HTERT RPE-1 (cell line): ENCODE results near the gene PABPN1L.

ENCODE experiments used
- in situ Hi-C: fragments of 300-500 bp; cut with MboI; formaldehyde crosslinking; loops from 4 replicates; pipeline ENCODE4 v1.14.3; 2020; ENCODE audit warnings: low sequenced_read_pairs

Gene PABPN1L

DNA sequence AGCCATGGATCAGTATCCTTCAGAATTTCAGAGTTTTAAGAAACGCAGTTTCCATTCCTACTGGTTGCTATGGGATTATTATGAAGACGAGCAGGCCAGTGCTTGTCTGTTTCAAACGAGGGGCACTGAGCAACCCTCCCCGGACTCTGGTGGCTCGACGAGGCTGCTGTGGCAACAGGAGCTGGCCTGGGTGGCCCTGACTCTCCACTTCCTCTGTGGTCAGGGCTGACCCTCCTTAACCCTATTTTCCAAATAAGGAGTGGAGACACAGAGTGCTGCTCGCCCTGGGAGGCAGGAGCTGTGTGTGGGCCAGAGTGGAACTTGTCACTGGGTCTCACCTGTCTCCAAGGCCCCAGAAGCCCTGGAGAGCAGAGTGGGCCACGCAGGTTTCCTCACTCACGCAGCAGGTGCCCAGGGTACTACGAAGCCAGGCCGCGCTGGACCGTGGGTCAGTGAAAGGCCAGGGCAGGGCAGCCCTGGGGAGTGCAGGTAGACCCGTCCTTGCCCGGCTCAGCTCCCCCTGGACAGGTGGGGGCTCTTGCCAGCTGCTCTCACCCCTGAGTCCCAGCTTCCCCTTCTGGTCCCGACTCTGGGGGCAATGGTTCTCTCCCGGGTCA lies 13.0 kb downstream of the PABPN1L start:
- in situ Hi-C loops = no loop called here

DNA sequence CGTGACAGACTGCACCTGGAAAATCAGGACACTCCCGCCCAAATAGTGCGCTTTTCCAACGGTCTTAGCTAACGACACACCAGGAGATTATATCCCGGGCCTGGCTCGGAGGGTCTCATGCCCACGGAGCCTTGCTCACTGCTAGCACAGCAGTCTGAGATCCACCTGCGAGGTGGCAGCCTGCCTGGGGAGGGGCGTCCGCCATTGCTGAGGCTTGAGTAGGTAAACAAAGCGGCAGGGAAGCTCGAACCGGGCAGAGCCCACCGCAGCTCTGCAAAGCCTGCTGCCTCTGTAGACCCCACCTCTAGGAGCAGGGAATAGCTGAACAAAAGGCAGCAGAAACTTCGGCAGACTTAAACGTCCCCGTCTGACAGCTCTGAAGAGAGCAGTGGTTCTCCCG lies 14.8 kb downstream of the PABPN1L start:
- in situ Hi-C loops = no loop called here

DNA sequence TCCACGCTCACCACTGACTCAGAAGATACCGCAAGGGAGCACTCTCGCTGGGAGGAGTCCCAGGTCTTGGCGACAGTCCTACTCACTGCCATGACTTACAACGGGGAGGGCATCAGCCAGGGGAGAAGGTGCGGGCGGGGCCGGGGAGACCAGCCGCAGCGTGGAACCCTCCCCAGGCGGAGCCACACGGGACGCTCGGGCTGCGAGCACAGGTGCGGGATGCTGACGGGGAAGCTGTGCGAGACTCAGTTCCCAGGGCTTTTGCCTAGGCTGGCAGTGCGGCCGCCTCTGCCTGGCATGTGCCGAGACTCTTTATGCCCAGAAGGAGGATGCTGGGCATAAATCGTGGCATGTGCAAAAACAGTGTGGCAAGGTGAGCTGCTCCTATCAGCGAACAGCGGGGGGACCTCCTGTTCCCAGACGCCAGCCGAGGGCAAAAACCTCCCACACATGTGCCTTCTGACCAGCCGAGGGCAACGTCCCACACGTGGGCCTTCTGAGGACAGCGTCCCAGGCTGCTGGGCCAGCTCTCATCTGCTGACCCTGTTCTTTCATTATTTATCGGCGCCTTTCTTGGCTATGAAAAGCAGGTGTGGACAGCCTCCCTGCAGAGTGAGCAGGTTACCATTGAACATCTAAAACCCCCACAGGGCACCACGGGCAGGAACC lies 15.8 kb downstream of the PABPN1L start:
- in situ Hi-C loops = no loop called here

DNA sequence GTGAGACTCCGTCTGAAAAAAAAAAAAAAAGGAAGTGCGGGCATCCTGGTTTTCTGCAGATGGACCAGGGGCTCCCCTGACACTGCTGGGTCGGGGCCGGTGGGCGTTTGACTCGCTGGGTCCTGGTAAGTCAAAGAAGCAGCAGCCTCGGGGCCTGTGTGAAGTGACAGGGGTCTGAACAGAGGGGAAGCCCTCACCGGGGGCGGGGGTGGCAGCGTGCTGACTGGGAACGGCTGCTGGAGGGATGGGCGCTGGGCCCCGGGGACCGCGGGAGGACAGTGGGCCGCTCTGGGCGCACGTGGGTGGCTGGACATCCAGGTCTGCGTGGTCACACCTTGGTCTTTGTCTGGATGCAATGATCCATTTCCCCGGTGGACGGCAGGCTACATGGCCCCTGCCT lies 17.9 kb downstream of the PABPN1L start:
- in situ Hi-C loops = no loop called here

DNA sequence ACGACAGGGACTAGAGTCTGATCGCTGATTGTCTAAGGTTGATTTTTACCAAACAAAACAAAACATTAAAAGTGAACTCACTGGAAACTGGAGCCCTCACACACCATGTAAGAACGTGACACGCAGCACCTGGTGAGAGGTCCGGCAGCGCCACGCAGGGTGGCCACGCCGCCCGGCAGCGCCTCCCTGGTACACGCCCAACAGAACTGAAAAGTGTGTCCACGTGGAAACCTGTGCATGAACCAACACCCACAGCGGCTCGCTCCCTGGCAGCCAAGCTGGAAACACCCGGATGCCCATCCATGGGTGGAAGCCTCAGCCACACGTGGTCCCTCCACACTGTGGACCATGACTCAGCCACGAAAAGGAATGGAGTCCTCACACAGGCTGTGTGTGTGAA lies 18.8 kb downstream of the PABPN1L start:
- in situ Hi-C loops = no loop called here

DNA sequence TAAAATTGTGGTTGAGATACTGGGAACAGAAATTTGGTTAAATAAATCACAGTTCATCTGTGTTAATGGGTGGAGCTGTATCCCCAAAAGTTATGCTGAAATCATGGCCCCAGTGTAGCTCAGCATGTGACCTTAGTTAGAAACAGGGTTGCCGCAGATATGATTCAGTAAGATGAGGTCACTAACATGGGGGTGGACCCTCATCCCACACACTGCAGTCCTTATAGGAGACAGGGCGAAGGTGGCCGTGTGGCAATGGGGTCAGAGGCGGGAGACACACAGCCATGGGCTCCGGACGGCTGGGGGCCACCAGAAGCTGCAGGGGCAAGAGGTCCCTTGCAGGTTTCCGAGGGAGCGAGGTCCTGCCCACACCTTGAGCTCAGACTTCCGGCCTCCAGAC lies 20.4 kb downstream of the PABPN1L start:
- in situ Hi-C loops = no loop called here

DNA sequence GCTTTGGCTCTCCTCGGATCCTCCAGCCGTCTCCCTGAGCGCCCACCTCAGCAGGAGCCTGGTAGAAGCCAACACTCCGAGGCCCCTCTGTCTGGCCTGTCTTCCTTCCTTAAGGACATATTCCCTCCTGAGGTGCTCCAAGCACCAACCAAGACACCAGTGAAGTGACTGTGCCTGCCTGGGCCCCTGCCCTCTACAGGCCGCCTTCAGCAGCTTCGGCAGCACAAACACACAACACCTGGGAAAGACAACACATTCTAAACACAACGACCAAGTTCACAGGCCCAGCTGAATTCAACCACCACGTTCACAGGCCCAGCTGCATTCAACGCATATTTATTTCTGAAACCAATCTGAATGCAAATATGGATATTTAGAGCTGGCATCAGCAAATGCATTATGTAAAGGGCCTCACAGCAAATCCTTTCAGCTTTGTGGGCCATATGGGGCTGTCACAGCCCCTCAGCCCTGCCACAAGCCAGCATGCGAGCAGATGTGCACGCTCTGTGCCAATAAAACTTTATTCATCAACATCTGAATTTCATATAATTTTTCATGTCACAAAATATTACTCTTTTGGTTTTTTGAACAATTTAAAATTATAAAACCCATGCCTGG lies 21.9 kb downstream of the PABPN1L start:
- in situ Hi-C loops = no loop called here

DNA sequence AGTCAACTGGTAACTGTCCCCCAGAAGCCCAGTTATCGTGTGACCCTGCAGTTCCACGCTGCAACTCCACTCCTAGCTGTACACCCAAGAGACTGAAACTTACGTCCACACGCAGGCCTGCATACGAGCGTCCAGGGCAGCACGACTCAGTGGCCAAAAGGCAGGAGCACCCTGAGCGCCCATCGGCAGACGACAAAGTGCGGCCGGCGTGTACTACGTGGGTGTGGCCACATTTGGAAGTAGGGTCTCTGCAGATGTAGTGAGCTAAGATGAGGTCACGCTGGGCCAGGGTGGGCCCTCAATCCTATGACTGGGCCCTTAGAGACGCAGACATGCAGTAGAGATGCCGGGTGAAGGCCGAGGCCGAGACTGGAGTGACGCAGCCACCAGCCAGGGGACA lies 23.2 kb downstream of the PABPN1L start:
- in situ Hi-C loops = no loop called here

DNA sequence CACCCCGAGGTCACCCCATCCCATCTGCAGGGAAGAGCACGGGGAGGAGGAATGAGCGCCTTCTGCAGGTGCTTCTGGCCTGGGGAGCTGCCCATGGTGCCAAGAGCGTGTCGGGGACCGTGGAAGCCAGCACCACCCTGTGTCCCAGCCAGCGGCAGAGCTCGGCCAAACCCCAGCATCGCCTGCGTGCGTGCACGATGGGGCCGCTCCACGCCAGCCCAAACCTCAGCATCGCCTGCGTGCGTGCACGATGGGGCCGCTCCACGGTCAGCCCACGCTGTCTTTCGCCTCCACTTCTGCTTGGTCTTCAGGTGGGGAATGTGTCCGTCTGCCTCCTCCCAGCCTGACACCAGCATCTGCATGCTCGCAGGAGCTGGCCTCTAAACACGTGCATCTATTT lies 23.7 kb downstream of the PABPN1L start:
- in situ Hi-C loops = no loop called here

DNA sequence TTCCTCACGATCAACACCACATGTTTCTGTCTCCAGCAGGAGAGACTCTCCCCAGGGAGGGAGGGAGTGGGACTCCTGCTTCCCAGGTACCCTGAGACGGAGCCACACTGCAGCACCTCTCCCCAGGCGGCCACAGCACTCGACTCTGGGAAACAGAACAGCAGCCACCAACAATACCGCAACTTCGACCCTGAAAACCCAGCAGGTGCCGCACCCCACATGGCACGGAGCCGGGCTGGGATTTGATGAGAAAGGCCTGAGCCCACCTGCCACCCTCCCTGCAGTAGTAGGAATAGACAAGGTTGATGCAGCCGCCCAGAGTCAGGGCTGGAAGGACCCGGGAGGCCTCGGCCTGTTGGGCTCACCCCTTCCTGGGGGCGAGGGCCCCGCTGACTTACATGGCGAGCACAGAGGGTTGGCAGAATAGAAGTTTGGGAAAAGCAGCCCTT lies 24.1 kb downstream of the PABPN1L start:
- in situ Hi-C loops = no loop called here

DNA sequence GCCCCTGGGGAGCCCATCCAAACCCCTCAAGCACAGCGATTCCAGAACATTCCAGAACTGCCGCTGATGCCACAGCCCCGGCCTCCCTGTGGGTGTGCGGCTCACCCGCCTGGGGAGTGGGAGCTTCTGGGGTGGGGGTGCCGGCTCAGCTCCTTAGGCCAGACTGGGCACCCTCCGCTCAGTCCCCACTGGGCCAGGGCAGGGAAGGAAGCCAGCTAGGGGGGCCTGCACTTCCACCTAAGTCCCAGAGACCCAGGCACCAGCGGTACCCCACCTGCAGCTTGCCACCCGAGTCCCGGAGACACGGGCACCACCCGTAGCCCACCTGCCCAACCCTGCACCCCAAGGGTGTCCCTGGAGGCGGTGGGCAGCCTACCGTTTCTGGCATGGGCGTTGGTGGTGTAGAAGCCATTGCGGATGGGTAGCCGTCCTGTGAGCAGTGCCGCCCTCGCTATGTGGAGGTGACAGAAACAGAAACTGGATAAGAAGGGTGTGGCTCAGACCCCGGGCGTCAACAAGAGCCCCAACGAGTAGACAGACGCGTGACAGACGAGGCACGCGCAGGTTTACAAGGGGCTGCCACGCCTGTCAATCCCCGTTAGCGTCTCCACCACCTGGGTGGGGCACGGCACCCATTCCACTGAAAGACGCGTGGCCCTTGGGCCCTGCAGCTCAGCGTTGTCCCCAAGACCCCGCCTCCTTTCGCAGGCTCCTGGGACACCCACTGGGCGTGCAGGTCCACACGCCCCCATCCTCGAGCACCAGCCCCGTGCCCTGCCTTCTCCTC lies 24.7 kb downstream of the PABPN1L start:
- in situ Hi-C loops = no loop called here

DNA sequence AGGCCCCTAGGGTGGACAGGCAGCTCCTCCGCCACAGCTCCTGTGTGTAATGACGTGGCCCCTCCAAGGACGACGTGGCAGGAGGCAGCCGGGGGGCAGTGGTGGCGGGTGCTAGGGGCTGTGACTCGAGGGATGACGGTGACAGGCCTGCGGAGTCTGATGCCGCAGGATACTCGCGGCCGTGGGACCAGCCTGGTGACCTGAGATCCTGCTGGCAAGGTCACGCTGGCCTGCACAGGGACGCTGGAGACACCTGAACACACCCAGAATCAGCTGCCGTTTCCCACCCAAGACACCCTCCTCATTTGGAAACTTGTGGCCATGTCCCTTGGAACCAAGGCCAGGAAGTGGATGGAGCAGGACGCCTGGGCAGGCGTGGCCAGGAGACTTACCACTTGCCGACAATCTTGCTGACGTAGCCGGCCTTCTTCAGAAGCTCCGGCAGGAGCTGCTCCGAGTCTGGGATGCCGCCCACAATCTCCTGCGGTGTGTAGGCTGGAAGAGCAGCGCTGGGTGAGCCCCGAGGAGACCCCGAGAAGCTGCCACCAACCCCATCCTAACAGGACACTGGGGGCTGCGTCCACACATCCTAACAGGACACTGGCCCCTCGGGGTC lies 25.8 kb downstream of the PABPN1L start:
- in situ Hi-C loops = no loop called here

DNA sequence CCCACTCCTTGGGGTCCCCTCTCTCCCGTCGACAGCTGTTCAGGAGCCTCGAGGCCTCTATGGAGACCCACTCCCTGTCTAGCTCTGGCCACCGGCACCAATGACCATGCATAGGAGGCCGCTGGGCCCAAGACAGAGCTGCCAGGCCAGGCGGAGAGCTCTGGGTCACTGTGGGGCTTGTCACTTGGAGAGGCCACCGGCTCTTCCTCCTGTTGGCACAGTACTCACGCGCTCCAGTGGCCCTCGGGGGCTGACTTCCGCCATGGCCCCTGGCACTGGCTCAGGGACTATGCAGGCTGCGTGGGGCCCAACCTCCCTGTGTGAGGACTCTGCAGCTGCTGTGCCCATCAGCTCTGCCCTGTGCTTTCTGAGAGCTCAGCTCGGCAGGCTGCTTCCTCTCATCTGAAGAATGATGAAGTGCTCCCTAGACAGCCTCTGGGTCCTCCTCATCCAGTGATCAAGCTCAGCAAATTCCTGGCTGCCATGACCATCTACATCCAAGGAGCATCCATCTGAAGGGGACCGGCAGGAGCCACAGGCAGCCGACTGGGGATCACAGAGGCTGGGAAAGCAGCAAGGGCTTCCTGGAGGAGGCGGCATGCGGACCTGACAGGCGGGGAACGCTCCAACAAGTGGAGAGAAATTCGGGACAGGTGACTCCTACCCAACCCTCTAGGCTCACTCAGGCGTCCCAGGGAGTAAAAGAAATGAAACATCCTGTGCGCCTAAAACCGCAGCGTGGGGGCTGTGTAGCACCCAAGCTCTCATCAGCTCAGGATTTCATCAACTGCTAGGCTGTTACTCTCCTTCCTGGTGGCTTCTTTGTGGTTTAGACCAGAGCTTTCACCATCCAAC lies 26.5 kb downstream of the PABPN1L start:
- in situ Hi-C loops = no loop called here

DNA sequence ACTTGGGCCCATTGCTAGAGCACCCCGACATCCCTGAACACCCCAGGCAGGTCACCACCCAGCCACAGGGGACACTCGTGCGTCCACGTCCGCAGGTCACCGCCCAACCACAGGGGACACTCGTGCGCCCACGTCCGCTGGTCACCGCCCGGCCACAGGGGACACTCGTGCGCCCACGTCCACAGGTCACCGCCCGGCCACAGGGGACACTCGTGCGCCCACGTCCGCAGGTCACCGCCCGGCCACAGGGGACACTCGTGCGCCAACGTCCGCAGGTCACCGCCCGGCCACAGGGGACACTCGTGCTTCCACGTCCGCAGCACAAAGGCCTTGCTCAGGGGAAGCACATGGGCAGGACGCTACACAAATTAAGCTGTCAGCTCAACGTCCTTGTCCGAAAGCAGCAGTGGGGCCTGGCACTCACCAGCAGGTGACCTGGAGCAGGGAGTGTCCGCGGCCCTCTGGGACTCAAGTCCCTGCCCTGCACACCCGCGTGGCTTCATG lies 27.4 kb downstream of the PABPN1L start:
- in situ Hi-C loops = no loop called here

DNA sequence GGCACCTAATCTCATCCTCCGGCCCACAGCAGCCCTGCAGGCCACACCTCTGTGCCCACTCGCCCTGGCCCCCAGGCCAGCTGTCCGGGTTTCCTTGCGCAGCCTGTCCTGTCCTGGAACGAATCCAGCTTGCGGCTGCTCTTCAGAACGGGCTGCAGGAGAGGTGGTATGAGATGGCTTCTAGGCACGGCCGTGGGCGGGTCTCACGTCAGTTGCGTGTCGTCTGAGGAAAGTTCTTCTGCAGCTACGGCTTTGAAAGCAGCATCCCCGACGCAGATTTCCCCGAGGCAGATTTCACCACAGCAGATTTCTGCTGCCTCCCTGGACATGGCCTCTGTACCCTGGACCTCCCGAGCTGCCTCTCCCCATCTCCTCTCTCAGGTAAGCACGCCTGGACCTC lies 27.9 kb downstream of the PABPN1L start:
- in situ Hi-C loops = no loop called here

DNA sequence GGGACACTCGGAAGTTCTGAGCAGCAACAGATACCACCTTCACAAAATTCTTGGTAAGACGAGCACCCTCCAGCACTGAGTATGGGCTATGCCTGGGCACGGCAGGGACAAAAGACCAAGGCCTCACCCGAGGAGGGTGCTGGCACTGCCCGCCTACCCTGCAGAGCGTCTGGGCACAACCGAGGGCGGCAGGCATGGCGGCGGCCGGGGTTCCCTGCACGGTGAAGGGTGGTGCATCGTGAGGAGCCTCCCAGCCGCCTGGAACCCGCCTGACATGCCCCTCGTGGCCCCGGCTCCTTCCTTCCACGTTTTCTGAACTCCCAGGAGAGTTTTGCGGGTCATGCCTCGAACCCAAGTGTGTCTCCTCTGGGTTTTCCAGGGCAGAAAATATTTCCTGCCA lies 28.7 kb downstream of the PABPN1L start:
- in situ Hi-C loops = no loop called here

DNA sequence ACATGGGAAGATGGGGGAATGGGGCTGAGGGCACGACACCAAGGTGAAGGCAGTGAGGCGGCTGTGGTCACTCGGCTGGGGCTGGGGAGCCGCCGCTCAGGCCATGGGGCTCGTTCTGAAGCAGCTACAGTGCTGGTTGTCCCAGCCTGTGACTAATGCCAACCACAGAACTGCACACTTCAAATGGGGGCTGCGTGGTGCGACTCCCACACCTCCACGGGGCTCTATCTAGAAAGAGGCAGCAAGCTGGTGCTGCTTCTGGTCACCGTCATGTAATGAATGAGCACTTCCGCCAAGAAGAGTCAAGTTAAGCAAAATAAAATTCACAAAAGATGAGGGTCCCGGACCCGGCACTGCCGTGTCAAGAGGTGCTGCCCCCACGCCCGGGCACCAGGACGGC lies 29.7 kb downstream of the PABPN1L start:
- in situ Hi-C loops = no loop called here

DNA sequence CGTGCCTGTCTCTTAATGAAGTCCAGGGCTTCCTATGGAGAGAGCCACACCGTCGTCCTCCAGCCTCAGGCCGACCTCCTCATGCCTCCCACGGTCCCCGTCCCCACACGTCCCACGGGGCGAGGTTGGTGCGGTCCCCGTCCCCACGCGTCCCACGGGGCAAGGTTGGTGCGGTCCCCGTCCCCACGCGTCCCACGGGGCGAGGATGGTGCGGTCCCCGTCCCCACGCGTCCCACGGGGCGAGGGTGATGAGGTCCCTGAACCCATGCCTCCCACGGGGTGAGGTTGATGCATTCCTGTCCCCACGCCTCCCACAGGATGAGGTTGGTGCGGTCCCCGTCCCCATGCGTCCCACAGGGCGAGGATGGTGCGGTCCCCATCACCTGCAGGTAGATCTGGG lies 30.6 kb downstream of the PABPN1L start:
- in situ Hi-C loops = no loop called here

DNA sequence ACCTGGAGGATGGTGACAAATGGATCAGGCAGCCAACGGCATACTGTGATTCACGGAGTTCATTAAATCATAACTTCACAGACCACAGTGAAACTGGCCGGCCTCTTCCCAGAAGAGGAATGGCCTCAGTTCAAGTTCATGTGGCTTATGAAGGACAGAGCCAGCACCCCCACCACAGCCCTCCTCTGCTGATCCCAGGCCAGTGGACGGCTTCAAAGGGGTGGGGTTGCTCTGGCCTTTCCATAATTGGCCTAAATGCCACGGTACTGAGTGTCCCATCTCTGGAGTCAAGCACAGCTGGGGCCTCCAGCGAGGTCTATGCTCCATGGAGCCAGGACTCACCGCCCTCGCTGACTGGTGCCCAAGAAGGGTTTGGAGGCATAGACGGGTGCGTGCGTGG lies 31.1 kb downstream of the PABPN1L start:
- in situ Hi-C loops = no loop called here

DNA sequence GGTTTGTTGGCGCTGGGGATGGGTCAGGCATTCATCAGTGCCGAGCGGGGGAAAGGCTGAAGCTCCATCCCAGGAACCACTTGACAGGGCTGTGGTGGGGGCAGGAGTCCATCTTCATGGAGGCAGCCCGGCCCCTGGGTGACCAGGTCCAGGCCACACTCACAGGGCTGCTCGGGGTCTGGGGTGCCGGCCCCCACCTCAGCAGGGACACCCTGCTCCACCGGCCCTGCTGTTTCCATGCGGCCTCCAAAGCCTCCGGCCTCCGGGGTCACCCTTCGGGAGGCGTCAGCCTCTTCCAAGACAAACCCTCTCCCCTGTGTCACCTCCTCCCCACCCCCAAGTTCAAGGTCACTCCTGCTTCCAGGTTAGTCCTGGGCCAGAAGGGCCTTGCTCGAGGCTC lies 31.8 kb downstream of the PABPN1L start:
- in situ Hi-C loops = no loop called here
